NCI-H1105 (cell line): ENCODE results near the gene ADH1C.
"Not testable (repeated sequence)": the region's sequence is repeated elsewhere in the genome, so short reads cannot be mapped to it uniquely, and the experiment has no call there.

Source experiments
- DNase-seq: peaks from one replicate; lab custom pipeline; 2025; lab: John Stamatoyannopoulos, UW

ADH1C gene

DNA sequence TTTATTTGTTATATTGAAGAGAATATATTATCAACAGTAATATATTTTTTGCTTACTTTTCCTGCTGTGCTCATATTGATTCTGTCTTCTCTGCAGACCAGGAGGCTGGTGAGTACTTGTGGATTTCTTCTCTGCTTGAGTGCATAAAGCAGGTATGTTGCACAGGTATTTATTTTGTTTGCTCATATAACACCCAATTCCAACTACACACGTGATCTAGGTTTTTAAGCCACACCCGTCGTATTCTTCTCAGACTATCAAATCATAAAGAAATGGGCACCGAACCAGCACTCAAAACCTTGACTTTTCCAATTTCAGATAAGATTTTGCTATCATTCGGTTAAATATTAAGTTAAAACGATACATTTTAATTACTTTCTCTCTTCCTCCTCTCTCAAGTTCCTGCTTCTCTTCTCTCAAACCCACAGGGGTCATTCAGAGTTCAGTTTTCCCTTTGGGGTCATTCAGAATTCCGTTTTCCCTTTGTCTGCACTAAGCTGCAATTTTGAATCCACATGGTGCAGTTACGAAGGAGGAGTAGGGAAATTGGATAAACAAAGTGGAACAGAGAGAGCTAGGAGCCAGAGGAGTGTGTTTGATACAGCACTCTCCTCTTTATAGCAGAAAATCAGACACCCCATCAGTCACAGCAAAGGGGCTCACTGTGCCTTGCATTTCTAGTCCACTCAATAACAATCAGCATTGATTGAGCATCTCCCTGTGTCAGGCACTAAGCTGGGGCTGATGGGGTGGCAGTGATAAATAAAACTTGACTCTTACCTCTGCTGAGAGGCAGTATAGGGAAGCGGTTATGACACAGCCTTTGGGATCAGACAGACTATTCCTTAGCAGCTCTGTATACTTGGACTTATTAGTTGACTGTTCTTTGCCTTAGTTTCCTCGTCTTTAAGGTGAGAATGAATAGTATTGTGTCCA, at the start of gene ADH1C:
TSS of gene ADH1C (minus strand) at position 145 of the 936 bp plus-strand sequence. CDS start at position 74, 71 bp downstream.
- no peak for DNase-seq

DNA sequence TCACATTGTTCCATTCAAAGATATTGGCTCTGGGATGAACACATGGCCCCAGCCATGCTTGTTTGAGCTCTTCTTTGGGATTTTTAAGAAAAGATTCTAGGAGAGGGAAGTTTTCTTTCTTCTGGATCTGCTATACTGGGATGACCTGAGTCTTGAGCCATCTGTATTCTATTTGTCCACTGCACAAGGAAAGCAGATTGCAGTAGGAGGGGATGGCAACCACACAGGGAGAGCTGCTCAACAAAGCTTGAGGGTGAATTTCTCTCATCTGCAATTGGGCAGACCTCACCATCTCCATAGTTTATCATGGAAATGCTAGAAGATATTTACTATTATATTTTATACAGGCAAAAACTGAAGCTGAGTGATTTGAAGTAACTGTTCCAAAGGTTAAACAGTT, 48.3 kb upstream of the ADH1C start:
- DNase-seq, result no peak

DNA sequence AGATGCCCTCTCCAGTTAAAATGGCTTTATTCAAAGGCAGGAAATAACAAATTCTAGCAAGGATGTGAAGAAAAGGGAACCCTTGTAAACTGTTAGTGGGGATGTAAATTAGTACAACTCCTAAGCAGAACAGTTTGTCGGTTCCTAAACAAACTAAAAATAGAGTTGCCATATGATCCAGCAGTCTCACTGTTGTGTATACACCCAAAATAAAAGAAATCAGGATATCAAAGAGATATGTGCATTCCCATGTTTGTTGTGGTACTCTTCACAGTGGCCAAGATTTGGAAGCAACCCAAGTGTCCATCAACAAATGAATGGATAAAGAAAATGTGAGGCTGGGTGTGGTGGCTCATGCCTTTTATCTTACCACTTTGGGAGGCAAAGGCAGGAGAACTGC, 46.5 kb upstream of the ADH1C start:
- DNase-seq, result no peak

DNA sequence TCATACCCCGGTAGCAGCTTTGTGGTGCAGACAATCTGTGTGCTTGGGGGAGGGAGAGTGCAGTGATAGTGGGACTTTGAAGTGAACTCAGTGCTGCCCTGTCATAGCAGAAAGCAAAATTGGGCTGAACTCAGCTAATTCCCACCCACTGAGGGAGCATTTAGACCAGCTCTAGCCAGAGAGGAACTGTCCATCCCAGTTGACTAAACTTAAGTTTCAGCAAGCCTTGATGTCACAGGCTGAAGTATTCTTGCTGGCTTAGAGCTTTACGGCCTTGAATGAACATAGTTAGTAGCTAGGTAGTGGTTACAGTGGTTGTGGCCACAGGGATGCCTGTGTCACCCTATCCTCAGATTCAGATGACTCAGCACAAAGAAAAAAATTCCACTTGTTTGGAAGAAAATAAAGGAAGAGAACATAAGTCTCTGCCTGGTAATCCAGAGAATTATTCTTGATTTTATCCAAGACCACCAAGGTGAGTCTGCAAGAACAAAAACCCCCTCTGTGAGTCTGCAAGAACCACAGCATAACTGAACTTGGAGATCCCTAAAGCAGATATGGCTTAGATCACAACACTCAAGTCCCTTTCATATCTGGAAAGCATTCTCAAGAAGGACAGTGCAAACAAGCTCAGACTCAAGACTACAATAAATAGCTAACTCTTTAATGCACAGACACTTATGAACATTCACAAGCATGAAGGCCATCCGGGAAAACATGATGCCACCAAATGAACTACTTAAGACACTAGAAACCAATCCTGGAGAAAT, 43.2 kb upstream of the ADH1C start:
- DNase-seq, result no peak

DNA sequence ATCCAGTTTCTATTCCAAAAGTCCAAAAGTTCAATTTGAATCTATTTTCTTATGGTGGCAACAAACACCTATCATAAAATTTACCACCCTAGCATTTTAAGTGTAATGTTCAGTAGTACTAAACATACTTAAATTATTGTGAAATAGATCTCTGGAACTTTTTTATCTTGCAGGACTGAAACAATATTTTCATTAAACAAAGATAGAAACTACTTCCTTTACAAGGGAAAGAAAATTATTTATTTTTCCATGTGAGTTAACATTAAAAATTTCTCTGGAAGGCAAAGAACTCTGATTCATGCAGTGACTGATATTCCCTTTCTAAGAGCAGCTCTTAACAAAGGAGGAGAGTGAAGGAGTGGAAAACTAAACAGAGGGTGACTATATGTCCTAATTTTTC, 42.4 kb upstream of the ADH1C start:
- no peak for DNase-seq

DNA sequence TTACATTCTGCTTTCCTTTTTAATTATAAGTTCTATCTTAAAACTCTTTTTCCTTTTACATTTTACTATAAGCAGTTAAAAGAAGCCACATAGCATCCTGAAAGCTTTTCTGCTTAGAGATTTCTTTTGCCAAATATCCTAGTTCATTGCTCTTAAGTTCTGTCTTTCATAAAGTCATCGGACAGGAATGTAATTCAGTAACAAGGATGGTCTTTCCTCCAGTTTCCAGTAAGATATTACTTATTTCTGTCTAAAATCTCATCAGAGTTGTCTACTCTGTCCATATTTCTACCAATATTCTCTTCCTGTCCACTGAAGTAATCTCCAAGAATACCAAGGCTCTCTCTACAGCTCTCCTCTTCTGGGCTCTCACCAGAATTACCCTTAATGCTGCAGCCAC, 37.5 kb upstream of the ADH1C start:
- no peak for DNase-seq

DNA sequence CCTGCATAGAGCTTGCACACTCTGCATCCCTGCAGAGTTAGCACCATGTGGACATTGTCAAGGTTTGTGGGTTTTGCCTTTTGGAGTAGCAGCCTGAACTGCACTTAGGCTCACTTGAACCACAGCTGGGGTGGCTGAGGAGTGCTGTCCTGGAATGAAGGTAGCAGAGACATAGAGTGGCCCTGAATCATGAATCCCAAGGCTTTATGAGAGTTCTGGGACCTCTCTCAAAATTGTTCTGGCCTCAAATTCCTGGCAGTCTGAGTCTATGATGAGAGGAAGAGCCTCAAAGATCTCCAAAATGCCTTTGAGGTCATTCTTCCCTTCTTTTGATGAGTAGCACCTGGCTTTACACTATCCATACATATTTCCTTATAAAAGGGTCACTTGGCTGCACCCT, 37.1 kb upstream of the ADH1C start:
- DNase-seq, result no peak

DNA sequence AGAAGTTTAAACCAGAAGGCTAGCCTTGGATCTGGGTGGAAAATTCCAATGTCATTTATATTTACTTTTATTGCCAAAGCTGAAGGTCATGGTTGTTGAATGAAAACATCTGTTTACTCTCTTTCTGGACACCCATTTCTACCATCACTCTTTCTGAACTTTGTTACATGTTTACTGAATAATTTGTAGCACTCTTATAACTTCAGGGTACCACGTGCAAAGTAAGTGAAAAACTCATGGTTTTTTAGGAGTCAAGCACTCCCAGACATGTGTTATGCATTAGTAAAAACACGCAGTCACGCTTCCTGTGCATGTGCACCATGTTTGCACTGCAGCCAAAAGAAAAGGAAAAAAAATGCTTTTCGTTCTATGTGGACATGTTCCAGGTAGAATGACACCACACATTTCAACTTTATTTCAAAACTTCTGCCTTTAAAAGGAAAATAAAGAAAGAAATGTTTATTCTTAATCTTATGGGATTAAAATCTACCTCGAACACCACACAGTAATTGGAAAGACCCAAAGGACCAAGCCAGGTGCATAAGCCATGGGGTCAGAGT, 31.4 kb upstream of the ADH1C start:
- no peak for DNase-seq

DNA sequence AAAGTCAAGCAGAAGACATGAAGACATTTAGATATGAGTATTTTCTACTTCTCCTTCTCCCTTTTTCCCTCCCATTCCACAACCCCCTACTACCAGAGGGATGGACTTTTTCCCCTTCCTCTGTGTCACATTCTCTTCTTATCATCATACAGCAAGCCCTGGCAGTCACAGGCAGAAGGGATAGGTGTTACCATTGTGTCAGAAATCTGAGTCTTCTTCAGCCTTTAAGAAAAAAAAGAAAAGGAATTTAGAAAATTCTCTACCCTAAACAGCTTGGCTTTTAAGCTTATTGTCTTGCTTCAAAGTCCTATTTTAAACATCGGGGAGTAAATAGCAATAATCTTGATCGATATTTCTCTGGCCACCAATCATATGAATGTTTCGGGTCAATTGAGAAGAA, 30.9 kb upstream of the ADH1C start:
- DNase-seq, result no peak

DNA sequence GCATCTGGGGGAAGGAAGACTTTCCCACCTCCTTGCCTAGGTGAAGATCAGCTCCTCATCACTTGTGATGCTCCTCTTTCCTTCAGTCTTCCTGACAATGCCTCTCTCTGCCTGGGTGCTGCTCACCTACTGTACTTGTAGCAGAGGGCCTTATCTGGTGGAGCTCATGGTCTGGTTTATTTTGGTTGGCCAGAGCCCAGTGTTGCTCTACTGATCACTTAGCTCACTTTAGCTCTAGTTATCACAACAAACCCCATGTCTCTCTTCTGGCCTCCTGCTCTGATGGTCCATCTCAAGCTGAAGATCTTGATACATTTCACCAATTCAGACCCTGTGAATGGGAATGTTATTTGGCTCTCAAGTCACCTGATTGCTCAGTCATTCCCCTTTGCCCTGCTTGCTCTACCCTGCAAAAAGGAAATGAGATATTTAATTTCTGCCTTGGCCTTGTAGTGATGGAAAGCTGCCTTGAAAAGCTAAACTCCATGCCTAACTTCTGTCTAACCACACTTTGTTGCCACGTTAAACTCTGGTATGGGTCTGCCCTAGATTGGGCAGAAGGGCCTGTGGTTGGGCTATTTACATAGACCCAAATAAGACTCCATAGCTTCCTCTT, 30.3 kb upstream of the ADH1C start:
- no peak for DNase-seq

DNA sequence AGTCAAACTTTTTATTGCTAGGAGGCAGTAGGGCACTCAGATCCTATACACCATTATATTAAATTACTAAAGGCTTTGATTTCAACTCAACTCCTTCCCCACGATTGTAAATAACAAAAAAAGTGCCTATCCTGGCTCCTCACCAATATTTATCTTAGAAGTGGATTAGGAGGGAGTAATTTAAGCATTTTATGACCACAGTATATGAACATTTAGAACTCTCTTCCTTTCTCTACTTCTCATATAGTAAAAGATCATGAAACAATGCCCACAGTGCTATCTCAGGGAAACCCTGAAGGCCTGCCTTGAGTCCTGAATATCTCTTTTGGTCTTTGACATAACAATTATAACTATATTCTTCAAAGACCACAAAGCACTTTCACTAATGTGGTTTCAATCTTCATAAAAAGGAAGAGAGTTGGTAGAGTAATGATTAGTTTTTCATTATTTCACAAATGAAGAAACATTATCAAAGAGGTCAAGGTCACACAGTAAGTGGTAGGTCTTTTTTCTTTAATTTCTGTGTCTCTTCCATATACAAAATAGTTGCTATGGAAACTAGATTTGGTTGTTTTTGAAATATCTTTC, 29.1 kb upstream of the ADH1C start:
- DNase-seq, result no peak

DNA sequence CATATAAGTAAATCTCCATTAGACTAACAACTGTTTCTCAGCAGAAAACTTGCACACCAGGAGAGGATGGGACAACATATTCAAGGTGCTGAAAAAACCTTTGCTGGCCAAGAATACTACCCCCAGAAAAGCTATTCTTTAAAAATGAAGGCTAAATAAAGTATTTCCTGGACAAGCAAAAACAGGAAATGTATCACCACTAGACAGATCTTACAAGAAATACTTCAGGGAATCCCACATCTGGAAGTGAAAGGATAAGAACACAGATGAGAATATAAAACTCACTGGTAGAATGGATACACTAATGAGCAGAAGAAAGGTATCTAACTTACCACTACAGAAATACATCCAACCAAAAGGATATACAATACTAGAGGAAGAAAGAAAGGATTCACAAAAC, 27.0 kb upstream of the ADH1C start:
- DNase-seq, result no peak

DNA sequence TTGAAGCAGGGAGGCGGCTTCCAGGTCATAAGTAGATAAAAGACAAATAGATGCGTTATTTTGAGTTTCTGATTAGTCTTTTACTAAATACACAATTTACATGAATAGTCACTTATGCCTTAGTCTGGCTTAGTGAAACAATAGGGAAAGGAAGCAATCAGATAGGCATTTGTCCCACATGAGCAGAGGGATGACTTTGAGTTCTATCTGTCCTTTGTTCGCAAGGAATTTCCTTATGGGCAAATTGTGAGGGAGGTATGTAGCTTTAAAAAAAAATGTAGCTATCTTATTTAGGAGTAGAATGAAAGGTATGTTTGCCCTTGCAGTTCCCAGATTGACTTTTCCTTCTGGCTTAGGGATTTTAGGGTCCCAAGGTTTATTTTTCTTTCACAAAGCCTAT, 26.3 kb upstream of the ADH1C start:
- DNase-seq, result no peak

DNA sequence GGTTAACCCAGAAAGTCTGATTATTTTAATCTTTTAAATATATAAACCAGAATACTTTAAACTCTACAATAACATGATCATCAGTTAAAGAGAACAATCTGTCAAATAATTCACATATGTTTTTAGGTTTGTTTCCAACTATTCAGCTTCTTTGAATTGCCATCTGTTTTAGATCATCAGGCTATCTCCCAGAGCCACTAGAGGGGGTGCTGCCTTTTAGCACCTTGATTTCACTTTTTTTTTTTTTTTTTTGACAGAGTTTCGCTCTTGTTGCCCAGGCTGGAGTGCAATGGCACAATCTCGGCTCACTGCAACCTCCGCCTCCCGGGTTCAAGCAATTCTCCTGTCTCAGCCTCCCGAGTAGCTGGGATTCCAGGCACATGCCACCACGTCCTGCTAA, 24.8 kb upstream of the ADH1C start:
- DNase-seq, result not testable (repeated sequence)

DNA sequence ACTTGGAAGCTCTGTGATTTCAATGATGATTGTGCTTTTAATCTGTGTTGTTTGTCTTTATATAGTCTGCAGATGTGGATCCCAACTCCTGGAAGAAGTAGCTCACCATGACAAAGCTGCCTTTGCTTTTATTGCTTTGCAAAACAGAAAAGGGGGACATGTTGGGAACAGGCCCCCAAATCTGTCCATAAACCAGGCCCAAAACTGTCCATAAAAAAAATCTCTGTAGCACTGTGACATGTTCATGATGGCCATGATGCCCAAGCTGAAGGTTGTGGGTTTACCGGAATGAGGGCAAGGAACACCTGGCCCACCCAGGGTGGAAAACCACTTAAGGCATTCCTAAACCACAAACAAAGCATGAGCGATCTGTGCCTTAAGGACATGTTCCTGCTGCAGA, 19.9 kb upstream of the ADH1C start:
- DNase-seq, result not testable (repeated sequence)

DNA sequence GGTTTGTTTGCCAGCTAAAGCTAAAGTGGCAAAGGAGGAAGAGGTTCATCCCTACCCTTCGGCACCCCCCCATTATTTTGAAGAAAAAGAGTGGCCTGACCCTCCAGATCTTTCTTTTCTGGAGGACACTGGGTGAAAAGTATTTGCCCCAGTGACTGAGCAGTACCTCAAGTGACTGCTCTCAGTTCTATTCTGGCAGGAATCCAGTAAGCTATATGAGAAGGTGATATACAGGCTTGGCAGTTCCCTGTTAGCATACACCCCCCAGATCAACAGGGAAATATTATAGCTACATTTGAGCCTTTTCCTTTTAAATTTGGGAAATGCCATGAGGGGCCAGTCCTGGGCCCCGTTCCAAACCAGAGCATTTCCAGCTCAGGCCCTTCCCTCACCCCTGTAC, 15.3 kb upstream of the ADH1C start:
- not testable (repeated sequence) for DNase-seq

DNA sequence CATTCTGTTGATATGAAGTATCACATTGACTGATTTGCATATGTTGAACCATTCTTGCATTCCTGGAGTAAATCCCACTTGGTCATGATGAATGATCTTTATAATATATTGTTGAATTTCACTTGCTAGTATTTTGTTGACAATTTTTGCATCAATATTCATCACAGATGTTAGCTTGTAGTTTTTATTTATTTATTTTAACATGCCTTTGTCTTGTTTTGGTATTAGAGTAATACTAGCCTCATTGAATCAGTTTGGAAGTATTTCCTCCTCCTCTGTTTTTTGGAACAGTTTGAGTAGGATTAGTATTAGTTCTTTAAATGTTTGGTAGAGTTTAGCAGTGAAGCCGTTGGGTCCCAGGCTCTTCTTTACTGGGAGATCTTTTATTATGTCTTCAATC, 13.9 kb upstream of the ADH1C start:
- DNase-seq, result no peak

DNA sequence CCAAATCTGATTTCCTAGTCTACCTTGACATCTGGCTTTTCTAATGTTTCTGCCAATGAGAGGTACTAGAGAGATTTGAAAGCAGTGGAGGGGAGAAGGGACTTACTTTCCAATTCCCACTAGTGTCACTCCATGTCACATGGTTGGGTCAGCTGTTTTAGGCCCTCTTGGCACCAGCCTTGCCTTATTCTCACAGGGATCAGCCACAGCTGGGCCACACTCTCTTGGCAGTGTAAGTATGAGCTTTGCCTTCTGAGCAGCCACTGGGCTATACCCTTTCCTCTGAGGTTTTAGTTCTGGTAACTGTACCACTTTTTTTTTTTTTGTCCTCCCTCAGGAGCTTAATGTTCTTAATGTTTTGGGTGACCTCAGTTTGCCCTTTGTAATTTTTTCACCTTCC, 10.2 kb upstream of the ADH1C start:
- no peak for DNase-seq

DNA sequence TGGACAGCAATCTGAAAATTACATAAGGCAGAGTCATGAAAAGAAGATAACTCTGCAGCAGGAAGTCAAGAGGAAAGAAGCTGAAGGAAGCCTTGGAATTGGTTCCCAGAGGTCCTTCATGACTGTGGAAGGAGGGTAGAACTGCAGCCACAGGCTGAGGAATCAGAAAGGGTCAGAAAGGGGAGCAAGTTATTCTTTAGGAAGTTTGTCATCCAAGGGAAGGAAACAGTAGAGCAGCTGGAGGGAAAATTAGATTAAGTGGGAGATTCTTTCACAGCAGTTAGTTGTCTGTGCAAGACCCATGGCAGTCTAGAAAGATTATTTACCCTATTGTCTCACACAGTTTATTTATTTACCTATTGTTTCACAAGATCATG, 9.3 kb upstream of the ADH1C start:
- no peak for DNase-seq

DNA sequence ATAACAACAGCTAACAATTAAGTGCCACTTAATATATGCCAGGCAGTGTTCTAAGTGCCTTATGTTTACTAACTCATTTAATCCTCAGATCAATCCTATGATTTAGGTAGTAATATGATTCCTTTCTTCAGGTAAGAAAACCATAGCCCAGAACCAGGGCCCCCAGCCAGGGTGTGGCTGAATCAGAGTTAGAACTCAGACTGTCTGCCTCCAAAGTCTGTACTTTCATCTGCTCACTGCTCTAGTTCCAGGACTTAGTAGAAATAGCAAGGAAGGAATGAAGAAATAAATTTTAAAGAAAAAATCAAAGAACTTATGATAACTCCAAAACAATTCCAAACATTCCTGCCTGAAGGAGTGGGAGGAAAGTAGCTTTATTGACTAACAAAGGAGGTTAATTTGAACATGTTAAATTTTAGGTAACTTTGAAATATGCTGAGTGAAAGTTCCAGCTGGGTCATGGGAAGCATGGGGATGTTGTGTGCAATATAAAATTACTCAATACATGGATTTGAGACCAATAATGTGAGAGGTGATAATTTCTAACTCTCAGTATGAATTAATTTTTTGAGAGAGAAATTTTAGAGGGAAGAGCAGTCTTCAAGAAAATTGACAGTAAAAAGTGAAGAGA, 8.8 kb upstream of the ADH1C start:
- DNase-seq, result no peak

DNA sequence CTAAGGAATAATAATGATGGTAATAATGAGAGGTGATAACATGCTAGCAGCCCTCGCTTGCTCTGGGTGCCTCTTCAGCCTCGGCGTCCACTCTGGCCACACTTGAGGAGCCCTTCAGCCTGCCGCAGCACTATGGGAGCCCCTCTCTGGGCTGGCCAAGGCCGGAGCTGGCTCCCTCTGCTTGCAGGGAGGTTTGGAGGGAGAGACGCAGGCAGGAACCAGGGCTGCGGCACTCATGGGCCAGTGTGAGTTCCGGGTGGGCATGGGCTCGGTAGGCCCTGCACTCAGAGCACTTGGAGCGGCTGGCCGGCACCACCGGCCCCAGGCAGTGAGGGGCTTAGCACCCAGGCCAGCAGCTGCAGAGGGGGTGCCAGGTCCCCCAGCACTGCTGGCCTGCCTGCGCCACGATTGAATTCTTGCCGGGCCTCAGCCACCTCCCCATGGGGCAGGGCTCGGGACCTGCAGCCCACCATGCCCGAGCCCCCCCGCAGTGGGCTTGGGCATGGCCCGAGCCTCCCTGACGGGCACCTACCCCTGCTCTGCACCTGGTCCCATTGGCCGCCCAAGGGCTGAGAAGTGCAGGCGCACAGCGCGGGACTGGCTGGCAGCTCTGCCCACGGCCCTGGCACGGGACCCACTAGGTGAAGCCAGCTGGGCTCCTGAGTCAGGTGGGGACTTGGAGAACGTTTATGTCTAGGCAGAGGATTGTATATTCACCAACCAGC, 7.1 kb upstream of the ADH1C start:
- DNase-seq, result no peak
